ENCODE measurements around the gene TPM1. TPM values are rescaled to one million over a fixed set of nuclear protein-coding genes. Genes with fewer than 3 reads are reported as not detected.

TPM1 gene
- total and polyA plus RNA-seq, 9 of the 15 experiments (the other 6 are each of a cell fraction or from before 2014, with no cell fraction given), result 8.1 to 53.9 (median 43.1) TPM

DNA sequence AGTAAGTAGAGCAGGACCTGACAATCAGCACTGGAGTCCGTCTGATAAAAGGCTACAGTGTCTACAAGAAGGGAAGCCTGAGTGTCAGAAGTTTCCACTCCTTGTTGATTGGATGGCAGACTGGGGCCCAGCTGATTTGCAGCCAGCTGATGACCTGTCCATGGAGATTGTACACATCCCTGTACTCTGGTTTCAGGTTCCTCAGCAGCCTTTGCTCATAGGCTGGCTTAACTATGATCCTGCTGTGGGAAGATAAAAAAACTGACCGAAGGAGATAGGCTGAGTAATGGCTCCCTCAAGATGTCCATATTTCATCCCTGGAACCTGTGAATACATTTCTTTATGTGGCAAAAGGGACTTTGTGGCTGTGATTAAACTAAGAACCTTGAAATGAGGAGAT lies 67.4 kb downstream of the TPM1 start (continued):
- TF ChIP-seq, protein P1, sequence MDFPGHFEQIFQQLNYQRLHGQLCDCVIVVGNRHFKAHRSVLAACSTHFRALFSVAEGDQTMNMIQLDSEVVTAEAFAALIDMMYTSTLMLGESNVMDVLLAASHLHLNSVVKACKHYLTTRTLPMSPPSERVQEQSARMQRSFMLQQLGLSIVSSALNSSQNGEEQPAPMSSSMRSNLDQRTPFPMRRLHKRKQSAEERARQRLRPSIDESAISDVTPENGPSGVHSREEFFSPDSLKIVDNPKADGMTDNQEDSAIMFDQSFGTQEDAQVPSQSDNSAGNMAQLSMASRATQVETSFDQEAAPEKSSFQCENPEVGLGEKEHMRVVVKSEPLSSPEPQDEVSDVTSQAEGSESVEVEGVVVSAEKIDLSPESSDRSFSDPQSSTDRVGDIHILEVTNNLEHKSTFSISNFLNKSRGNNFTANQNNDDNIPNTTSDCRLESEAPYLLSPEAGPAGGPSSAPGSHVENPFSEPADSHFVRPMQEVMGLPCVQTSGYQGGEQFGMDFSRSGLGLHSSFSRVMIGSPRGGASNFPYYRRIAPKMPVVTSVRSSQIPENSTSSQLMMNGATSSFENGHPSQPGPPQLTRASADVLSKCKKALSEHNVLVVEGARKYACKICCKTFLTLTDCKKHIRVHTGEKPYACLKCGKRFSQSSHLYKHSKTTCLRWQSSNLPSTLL (IDR thresholded peaks at IDR 0.05), result 0 out of 2 replicates have a peak, but pooled peaks have one; percentile 30
- TF ChIP-seq NFXL1 (CRISPR knock-in tag; IDR thresholded peaks at IDR 0.05) (no peak), ARHGAP35 (IDR thresholded peaks at IDR 0.05; ENCODE audit: partially characterized antibody) (no peak), ETV1 (tag; conservative IDR thresholded peaks at IDR 0.05; ENCODE audit: low read depth) (no peak), ARID2 (IDR thresholded peaks at IDR 0.05) (no peak), SREBF1 (IDR thresholded peaks at IDR 0.05; ENCODE audit: borderline replicate concordance, low read depth, low read length) (no peak), ZNF253 (CRISPR knock-in tag; conservative IDR thresholded peaks at IDR 0.05) (no peak), ZNF347 (CRISPR knock-in tag; IDR thresholded peaks at IDR 0.05; ENCODE audit: low read depth) (no peak)
- TF ChIP-seq, protein P2, sequence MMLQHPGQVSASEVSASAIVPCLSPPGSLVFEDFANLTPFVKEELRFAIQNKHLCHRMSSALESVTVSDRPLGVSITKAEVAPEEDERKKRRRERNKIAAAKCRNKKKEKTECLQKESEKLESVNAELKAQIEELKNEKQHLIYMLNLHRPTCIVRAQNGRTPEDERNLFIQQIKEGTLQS (IDR thresholded peaks at IDR 0.05), result peak; percentile 53
- TF ChIP-seq, protein P2 (CRISPR knock-in tag; conservative IDR thresholded peaks at IDR 0.05), result peak; percentile 65; the same call in 1 of the 2 replicates
- TF ChIP-seq, protein P3, sequence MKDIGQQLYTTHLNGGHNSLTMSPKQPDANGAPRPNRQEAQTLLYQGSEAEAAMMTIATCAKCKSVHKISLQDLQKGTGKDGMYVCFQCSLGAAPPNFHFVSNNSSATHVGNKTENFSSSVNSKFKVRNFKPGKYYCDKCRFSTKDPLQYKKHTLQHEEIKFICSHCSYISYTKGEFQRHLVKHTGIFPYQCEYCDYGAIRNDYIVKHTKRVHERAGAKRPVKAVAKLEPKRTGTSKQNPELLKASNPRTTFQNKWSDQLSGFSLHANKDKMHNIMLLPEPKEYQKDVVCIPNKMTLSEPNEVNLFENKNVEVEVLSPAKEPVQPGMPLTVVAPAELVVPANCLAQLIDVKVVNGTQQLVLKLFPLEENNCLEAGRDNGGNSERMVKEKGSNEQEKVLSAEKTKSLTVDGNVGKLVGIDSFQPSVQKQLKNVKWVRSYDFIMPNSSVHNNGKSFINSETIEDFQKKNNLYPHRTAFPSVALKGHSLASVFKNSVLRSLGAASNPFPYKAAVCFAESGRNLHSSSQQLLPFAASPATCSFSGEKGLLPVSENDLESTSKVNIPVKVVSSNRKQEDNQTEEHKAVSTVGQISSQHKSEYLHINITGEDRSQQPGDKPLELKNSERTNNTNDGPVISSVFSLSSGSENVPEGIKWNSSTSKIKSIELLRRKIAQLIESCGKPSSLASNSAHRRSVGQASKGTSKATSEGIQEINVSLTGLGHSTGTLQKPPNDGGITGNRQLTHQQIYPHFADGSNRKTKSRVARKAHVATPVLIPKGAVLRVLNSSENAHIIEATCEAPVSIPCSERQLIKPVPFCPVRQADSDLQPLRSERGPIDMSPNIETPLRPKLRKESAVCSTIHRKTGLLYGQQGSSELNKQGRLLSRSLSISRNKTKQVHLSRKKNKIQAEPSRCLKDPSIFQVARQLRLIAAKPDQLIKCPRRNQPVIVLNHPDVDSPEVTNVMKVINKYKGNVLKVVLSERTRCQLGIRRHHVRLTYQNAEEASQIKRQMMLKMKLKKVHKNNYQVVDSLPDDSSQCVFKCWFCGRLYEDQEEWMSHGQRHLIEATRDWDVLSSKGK (CRISPR knock-in tag; IDR thresholded peaks at IDR 0.05), result no peak
- TF ChIP-seq, protein P4, sequence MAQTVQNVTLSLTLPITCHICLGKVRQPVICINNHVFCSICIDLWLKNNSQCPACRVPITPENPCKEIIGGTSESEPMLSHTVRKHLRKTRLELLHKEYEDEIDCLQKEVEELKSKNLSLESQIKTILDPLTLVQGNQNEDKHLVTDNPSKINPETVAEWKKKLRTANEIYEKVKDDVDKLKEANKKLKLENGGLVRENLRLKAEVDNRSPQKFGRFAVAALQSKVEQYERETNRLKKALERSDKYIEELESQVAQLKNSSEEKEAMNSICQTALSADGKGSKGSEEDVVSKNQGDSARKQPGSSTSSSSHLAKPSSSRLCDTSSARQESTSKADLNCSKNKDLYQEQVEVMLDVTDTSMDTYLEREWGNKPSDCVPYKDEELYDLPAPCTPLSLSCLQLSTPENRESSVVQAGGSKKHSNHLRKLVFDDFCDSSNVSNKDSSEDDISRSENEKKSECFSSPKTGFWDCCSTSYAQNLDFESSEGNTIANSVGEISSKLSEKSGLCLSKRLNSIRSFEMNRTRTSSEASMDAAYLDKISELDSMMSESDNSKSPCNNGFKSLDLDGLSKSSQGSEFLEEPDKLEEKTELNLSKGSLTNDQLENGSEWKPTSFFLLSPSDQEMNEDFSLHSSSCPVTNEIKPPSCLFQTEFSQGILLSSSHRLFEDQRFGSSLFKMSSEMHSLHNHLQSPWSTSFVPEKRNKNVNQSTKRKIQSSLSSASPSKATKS (CRISPR knock-in tag; IDR thresholded peaks at IDR 0.05), result no peak
- TF ChIP-seq, protein P5, sequence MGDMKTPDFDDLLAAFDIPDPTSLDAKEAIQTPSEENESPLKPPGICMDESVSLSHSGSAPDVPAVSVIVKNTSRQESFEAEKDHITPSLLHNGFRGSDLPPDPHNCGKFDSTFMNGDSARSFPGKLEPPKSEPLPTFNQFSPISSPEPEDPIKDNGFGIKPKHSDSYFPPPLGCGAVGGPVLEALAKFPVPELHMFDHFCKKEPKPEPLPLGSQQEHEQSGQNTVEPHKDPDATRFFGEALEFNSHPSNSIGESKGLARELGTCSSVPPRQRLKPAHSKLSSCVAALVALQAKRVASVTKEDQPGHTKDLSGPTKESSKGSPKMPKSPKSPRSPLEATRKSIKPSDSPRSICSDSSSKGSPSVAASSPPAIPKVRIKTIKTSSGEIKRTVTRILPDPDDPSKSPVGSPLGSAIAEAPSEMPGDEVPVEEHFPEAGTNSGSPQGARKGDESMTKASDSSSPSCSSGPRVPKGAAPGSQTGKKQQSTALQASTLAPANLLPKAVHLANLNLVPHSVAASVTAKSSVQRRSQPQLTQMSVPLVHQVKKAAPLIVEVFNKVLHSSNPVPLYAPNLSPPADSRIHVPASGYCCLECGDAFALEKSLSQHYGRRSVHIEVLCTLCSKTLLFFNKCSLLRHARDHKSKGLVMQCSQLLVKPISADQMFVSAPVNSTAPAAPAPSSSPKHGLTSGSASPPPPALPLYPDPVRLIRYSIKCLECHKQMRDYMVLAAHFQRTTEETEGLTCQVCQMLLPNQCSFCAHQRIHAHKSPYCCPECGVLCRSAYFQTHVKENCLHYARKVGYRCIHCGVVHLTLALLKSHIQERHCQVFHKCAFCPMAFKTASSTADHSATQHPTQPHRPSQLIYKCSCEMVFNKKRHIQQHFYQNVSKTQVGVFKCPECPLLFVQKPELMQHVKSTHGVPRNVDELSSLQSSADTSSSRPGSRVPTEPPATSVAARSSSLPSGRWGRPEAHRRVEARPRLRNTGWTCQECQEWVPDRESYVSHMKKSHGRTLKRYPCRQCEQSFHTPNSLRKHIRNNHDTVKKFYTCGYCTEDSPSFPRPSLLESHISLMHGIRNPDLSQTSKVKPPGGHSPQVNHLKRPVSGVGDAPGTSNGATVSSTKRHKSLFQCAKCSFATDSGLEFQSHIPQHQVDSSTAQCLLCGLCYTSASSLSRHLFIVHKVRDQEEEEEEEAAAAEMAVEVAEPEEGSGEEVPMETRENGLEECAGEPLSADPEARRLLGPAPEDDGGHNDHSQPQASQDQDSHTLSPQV (IDR thresholded peaks at IDR 0.05), result no peak
